OCI-LY7 (cell line): ENCODE results near the gene CST11. TPM values are rescaled to one million over a fixed set of nuclear protein-coding genes. Genes with fewer than 3 reads are reported as not detected.

Experiments
- BruUV-seq: library from RNA; stranded (reverse); fragments of 400-500 nt; replicated peaks from 2 replicates; lab custom pipeline; 2021; lab: Mats Ljungman, UMichigan
- CTCF ChIA-PET: fragments of 300-600 bp; sonication (Branson Sonifier 250); formaldehyde crosslinking; loops from one replicate; lab custom pipeline; 2022; ENCODE audit warnings: antibody characterized with exemption; ENCODE audit not compliant: unreplicated experiment; lab: Charles Lee
- POLR2A ChIA-PET: fragments of 300-600 bp; sonication (Branson Sonifier 250); formaldehyde crosslinking; loops from one replicate; lab custom pipeline; 2022; ENCODE audit warnings: antibody characterized with exemption; lab: Charles Lee
- DNase-seq: peaks from one replicate; pipeline ENCODE4 v3.0.0-alpha.2; 2015; ENCODE audit warnings: low spot score
- H2AFZ ChIP-seq: fragments of 200-600 bp; sonication (generic), shearing (Covaris generic); 2 replicates; pipeline ENCODE4 v1.6.1; 2014; ENCODE audit warnings: mild to moderate bottlenecking, antibody characterized with exemption, low read length, moderate library complexity
- H3K27ac ChIP-seq: fragments of 200-600 bp; sonication (generic); 2 replicates; pipeline ENCODE4 v1.5.1; 2014; ENCODE audit warnings: mixed run types, low read depth, mild to moderate bottlenecking, moderate library complexity, low read length, inconsistent platforms; ENCODE audit not compliant: poor library complexity, severe bottlenecking
- H3K36me3 ChIP-seq: fragments of 200-600 bp; sonication (generic); 2 replicates; pipeline ENCODE4 v1.6.1; 2014; ENCODE audit warnings: mild to moderate bottlenecking, antibody characterized with exemption, low read length, moderate library complexity, mixed read lengths; ENCODE audit not compliant: insufficient read depth
- H3K4me1 ChIP-seq: fragments of 200-600 bp; sonication (generic); 2 replicates; pipeline ENCODE4 v1.5.1; 2014; ENCODE audit warnings: mild to moderate bottlenecking, low read length; ENCODE audit not compliant: insufficient read depth, poor library complexity, severe bottlenecking
- H3K4me2 ChIP-seq: fragments of 200-600 bp; sonication (generic); 2 replicates; pipeline ENCODE4 v1.6.1; 2014; ENCODE audit warnings: mild to moderate bottlenecking, low read length
- H3K4me3 ChIP-seq: fragments of 200-600 bp; sonication (generic); 2 replicates; pipeline ENCODE4 v1.5.1; 2014; ENCODE audit warnings: mild to moderate bottlenecking, low read depth, low read length; ENCODE audit not compliant: poor library complexity, severe bottlenecking
- H3K79me2 ChIP-seq: fragments of 200-600 bp; sonication (generic); 2 replicates; pipeline ENCODE4 v1.6.1; 2016; ENCODE audit warnings: low read depth, mild to moderate bottlenecking, low read length, moderate library complexity, mixed read lengths; ENCODE audit not compliant: insufficient read depth
- H3K9me2 ChIP-seq: fragments of 200-600 bp; sonication (generic); 2 replicates; pipeline ENCODE4 v1.6.1; 2016; ENCODE audit warnings: mild to moderate bottlenecking, low read length, mixed read lengths; ENCODE audit not compliant: insufficient read depth
- H3K9me3 ChIP-seq: fragments of 200-600 bp; sonication (generic); 2 replicates; pipeline ENCODE4 v1.6.1; 2014; ENCODE audit warnings: mild to moderate bottlenecking, mixed run types, low read length, mixed read lengths
- H4K20me1 ChIP-seq: fragments of 200-600 bp; sonication (generic); 2 replicates; pipeline ENCODE4 v1.6.1; 2014; ENCODE audit warnings: mild to moderate bottlenecking, antibody characterized with exemption, low read length, moderate library complexity, mixed read lengths; ENCODE audit not compliant: insufficient read depth
- CTCF ChIP-seq: fragments of 200-600 bp; sonication (generic); conservative IDR thresholded peaks from 2 replicates; pipeline ENCODE4 v1.5.1; 2014; ENCODE audit warnings: mild to moderate bottlenecking, antibody characterized with exemption, low read length, moderate library complexity, mixed read lengths
- EZH2phosphoT487 ChIP-seq: fragments of 200-600 bp; sonication (generic); IDR thresholded peaks from 2 replicates; pipeline ENCODE4 v1.6.1; 2018; ENCODE audit warnings: low read depth, borderline replicate concordance, mild to moderate bottlenecking, mixed run types, antibody characterized with exemption, low read length, moderate library complexity, mixed read lengths
- intact Hi-C: fragments of 100-400 bp; cut with micrococcal nuclease; formaldehyde crosslinking; loops from one replicate; pipeline ENCODE4 v1.10.0; 2022; ENCODE audit not compliant: unreplicated experiment
- total RNA-seq, 2 experiments: library from RNA; depleted of rRNA in 1 of 2; stranded (reverse); fragments of >200 nt in 1 of 2; shearing (Covaris generic) in 1 of 2; gene quantifications; 2 replicates each; pipeline ENCODE4 v1.2.3, GENCODE V29; 2014 to 2022

The CST11 gene
- total RNA-seq, 2 experiments from 2014 or later: not detected

GRCh38 chr20:23442436-23442835 lies 10.2 kb downstream of the CST11 start:
- no TSS peak for BruUV-seq
- no peak overlapping the region for H3K4me3 ChIP-seq
- POLR2A ChIA-PET: interaction anchor here (1.0 kb wide), 1 partner anchor 161 kb away, joined by 3 read pairs; no protein-coding TSS in a partner anchor
- H3K79me2 ChIP-seq: no peaks in the 10 kb centered on the region
- no peaks in the 10 kb centered on the region for H3K4me1 ChIP-seq
- no peak overlapping the region for H3K4me2 ChIP-seq
- no peaks in the 10 kb centered on the region for H3K9me3 ChIP-seq
- TF ChIP-seq CTCF (no peak), EZH2phosphoT487 (no peak)
- no peak for DNase-seq
- intact Hi-C loops: loop anchor here (1.0 kb wide), 1 partner anchor 164 kb away; no protein-coding TSS in a partner anchor
- CTCF ChIA-PET: no interaction called here
- no peaks in the 10 kb centered on the region for H3K9me2 ChIP-seq
- H3K36me3 ChIP-seq: no peaks in the 10 kb centered on the region
- H3K27ac ChIP-seq: no peak overlapping the region
- no peaks in the 10 kb centered on the region for H4K20me1 ChIP-seq
- H2AFZ ChIP-seq: no peak overlapping the region

GRCh38 chr20:23441850-23442313 lies 10.8 kb downstream of the CST11 start:
- POLR2A ChIA-PET: interaction anchor here (0.6 kb wide), 1 partner anchor 65 kb away, joined by 3 read pairs; no protein-coding TSS in a partner anchor
- TF ChIP-seq CTCF: peak; percentile 87
- no peak for TF ChIP-seq EZH2phosphoT487
- BruUV-seq: no TSS peak
- intact Hi-C loops: loop anchor here (1.0 kb wide), 1 partner anchor 164 kb away; no protein-coding TSS in a partner anchor
- H3K9me3 ChIP-seq: no peaks in the 10 kb centered on the region
- H3K4me2 ChIP-seq: no peak overlapping the region
- no peaks in the 10 kb centered on the region for H3K36me3 ChIP-seq
- no peak overlapping the region for H3K4me3 ChIP-seq
- DNase-seq: peak; percentile 74
- no peaks in the 10 kb centered on the region for H4K20me1 ChIP-seq
- CTCF ChIA-PET: no interaction called here
- H2AFZ ChIP-seq: no peak overlapping the region
- H3K4me1 ChIP-seq: no peaks in the 10 kb centered on the region
- H3K79me2 ChIP-seq: no peaks in the 10 kb centered on the region
- no peaks in the 10 kb centered on the region for H3K9me2 ChIP-seq
- H3K27ac ChIP-seq: no peak overlapping the region

- no TSS peak for BruUV-seq
- intact Hi-C loops: no loop called here
Measured at GRCh38 chr20:23440004-23440403, 12.7 kb downstream of the CST11 start.

More at GRCh38 chr20:23440004-23440403, 12.7 kb downstream of the CST11 start:
- H3K79me2 ChIP-seq: no peaks in the 10 kb centered on the region
- DNase-seq: no peak
- TF ChIP-seq EZH2phosphoT487 (no peak), CTCF (no peak)
- H3K4me3 ChIP-seq: no peak overlapping the region
- no peak overlapping the region for H3K4me2 ChIP-seq
- H2AFZ ChIP-seq: no peak overlapping the region
- H3K9me3 ChIP-seq: no peaks in the 10 kb centered on the region
- H3K9me2 ChIP-seq: no peaks in the 10 kb centered on the region
- H3K36me3 ChIP-seq: no peaks in the 10 kb centered on the region
- ChIA-PET CTCF (no interaction called here), POLR2A (no interaction called here)
- no peaks in the 10 kb centered on the region for H3K4me1 ChIP-seq
- H4K20me1 ChIP-seq: no peaks in the 10 kb centered on the region
- H3K27ac ChIP-seq: no peak overlapping the region
